Right lobe of liver (tissue), 4 donors: ENCODE measurements around the gene MEMO1.

Experiments
- CTCF ChIP-seq, 4 donors: fragments of 200-600 bp in 3 of 4; fragments of 450-650 bp in 1 of 4; IDR thresholded peaks; one replicate each; pipeline versions ENCODE4 v1.5.1 to v1.8.0; 2016 to 2022; ENCODE audit warnings: antibody characterized with exemption in 4 of 4, mild to moderate bottlenecking in 2 of 4
- POLR2A ChIP-seq: fragments of 450-650 bp; IDR thresholded peaks from one replicate; pipeline ENCODE4 v1.6.1; 2017; ENCODE audit warnings: antibody characterized with exemption, mild to moderate bottlenecking
- donor health status: DM: no; HTN: no; CAD: no.
- donor health status: DM: no; HTN: no; CAD: no.
- donor health status: DM: no; HTN: yes; CAD: no.

- no peak for TF ChIP-seq CTCF (IDR thresholded peaks at IDR 0.05)
- TF ChIP-seq POLR2A: no peak
These were observed 1.8 kb downstream of the MEMO1 start for GRCh38 chr2:32008805-32009515.
